Activated T-cell treated with anti-CD3 and anti-CD28 coated beads, Interleukin-2, amount 50 U/mL, for 1 hour (primary cell): Measurements from ENCODE around the gene PTPRR.

Source experiments
- DNase-seq: peaks from one replicate; pipeline ENCODE4 v3.0.0-alpha.2; 2020

PTPRR gene

DNA sequence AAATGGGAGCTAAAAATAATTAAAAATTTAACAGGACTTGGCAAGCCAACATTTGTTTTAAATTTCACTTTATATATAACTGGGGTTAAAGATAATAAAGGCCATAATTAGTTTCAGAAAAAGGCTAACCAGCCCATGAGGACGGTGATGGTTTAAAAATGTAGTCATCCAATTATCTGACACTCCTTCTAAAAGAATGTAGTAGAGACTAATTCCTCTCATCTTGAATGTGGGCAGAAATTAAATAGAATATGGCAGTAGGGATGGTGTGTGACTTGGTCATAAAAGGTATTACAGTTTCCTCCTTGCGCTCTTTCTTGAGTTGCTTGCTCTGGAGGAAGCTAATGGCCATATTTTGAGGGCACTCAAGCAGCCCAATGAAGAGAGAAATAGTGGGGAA is 234.2 kb downstream of the PTPRR start:
- no peak for DNase-seq

DNA sequence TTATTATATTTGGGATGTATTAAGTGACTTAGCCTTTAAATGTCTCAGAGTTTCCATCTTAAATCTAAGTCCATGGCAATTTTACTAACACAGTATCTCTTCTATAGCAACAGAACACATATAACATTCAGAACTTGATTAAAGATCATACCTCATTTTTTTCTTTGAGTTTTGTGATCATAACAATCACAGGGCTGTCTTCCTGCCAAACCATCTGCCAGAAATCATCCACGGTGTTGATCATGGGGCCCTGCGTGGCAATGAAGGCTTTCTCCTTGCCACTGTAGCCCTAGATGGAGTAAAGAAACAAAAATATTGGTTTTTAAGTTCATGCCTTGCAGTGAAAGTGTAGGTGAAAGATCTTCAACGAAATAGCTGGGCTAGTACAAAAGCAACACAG is 236.6 kb downstream of the PTPRR start:
- DNase-seq: no peak

DNA sequence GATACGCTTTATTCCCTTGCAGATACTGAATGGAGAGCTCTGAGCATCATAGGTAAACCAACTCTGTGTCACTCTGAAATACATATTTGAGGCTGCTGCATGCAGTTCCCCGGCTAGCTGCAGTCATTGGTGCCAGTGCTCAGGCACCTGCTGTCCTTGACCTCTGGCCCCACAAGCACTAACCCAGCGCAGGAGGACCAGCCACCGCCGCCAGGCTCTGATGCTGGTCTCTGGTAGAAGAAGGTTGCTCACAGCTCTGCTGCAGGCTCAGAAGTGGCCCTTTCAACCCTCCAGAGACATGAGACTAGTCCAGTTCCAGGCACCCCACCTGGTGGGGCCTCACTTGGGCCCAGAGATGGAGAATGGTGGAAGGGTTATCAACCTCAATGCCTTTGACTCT is 248.8 kb downstream of the PTPRR start:
- no peak for DNase-seq

DNA sequence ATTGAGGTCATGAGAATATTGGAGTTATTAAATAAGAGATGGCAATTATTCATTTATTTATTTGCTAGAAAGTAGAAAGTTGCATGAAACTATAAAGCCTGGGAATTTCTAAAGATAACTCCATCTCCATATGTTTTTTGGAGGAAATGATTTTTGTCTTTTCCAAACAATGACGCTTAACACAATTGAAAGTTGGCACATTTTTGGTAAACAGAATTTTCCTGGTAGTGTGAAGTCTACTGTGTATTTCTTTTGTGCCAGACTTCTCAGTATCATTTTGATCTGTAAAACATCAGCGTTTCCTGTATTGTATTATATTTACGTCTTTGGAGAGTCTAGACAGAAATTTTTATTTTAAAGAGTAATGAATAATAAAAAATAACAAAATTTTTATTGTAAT is 249.6 kb downstream of the PTPRR start:
- no peak for DNase-seq

DNA sequence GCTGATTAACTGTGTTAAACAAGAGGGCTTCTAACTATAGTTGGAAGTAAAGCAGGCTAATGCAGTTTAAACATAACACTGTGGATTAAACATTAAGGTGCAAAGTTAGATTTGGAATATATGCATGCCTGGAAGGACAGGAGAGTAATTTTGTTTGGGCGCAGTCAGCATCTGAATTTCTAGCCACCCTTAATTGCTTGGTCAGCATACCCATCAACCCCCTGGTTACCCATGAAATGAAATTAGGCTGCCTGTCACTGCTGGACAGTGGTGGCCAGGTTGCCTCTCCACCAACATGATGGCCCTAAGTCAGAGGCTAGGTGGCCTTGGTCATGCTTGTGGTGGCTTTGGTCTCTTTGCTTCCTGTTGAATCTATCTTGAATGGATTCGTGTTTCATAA is 253.3 kb downstream of the PTPRR start:
- no peak for DNase-seq

DNA sequence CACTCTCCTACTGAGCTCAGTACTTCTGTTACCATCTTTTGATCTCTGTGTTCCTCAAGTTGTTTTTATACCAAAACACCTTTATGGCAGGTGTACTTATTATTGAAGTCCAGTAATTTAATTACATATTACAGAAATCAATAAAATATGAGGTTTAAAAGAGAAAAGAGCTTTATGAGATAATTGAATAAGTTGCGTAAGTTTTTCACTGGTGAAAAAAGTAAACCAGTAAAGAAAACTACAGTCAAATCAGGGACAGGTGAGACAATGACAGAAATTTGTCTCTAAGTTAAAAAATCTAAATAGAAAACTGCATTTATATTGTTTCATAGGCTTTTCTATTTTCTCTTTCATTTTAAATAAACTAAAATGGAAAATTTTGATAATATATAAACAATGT is 254.2 kb downstream of the PTPRR start:
- DNase-seq: no peak

DNA sequence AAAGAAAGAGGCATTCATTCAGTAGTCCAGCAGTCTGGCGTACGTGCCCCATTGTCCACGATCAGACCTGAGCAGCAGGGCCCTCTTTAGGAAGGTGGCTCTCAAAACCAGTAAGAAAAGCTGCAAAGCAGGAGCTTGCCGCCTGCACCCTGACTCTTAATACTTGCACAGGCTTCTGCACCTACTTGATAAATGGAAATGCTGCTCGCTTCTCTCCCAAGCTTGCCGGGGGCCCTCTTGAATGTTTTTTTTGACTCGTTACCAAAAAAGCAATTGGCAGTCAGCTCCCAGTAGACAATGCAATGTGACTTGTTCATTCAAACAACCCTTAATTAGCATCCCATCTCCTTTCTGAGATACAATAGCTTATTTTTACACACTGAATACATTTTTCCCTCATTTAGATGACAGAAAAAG is 256.1 kb downstream of the PTPRR start:
- DNase-seq: no peak

DNA sequence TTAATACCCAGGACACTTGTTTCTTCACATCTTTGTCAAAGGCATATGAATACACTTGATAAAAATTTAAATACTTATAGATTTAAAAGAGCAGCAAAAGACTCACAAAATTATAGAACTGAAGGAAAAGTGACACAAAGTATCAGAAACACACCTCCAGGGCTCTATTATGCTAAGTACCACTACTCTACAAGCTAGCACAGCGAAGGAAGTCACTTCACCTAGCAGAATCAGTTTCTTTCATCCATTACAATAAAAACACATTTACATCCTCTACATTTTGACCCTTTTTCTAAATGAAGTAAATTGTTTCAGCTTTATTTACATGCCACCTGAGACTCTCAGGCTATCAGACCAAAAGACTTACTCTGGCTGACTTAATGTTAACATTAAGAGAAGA is 256.7 kb downstream of the PTPRR start:
- DNase-seq: no peak

DNA sequence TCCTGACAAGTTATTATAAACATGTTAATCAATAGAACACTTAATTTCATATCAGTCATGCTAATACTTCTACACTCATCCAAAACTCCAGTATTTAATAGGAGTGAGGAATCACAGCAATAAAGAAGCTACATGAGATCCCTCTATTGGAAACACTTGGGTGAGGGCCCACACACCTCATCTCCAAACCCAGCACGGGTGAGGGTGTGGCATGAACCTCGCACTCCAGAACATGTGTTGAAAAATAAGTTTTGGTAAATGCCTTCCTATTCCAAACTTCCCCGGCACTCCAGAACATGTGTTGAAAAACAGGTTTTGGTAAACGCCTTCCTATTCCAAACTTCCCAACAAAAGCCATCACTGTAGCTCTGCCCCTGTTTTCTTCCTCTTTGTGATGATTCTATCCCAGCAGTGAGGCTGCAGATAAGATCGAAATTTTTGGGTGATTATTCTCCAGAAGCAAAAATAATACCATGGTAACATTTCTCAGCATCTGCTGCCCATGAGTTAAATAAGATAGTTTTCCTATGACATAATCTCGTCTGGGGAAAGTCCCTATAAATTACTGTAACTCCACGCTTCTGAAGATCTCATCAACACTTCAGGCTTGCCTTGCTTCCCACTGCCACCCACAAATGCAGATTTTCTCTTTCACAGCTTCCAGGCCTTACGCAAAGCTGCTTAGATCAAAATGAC is 258.9 kb downstream of the PTPRR start:
- DNase-seq: no peak

DNA sequence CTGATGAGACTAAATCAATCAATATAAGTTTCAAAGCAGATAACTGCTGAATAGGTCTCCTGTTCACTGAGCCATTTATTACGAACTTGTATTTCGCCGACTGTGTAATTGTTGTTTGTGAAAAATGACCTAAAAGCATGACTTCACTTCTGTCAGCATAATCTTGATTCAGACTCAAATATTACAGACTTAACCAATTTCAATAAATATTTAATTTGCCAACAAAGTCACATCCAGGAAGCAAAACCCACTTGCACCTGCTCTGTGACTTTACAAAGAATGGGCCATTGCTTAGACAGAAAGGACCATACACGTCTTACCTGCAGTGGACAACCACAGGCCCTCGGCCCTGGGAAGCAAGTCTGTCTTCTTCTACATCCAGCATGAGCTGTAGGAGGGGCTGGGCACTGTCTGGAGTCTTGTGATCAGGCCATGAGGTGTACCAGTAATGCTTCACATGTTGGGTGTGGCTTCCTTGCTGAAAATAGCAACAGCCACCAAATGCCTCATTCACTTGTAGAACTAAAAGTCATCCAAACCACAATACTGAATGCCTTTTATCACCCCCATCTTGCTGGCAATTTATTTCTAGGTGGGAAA is 259.8 kb downstream of the PTPRR start:
- no peak for DNase-seq

DNA sequence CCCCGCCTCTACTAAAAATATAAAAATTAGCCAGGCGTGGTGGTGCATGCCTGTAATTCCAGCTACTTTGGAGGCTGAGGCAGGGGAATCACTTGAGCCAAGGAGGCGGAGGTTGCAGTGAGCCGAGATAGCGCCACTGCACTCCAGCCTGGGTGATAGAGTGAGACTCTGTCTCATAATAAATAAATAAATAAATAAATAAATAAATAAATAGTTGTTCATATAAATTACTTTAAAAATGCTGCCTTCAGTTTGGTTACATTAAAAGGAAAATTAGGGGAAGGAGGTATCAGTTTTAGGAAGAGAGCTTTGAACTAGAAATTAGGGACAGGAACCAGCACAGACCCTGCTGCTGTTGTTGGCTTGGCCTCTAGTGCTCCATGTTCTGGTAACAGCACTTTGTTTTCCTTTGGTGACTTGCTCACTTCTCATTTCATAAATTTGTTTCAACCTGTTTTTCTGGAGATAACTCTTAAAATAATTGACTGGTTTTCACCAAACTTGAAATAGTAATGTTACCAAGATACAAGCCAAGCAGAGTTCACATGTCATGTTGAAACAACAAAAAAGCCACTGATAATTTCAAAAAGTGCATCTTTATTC is 260.4 kb downstream of the PTPRR start:
- DNase-seq: no peak

DNA sequence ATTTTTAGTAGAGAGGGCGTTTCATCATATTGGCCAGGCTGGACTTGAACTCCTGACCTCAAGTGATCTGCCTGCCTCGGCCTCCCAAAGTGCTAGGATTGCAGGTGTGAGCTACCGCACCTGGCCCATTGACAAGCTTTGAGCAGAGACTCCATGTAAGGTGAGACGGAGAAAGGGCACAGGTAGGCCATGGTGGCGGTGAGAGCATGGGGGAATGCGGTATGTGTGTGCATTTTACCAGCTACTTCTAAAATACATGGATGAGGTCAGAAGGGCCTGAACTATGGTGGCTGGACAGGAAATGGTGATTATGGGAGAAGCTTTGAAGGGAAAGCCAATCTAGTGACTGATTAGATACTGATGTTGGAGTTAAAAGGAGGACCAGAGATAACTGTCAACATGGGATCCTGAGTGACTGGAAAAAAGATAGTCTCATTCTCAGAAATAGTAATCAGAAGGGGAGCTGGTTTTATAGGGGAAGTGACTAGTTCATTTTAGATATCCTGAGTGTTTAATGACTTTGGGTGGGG is 261.4 kb downstream of the PTPRR start:
- DNase-seq: no peak

DNA sequence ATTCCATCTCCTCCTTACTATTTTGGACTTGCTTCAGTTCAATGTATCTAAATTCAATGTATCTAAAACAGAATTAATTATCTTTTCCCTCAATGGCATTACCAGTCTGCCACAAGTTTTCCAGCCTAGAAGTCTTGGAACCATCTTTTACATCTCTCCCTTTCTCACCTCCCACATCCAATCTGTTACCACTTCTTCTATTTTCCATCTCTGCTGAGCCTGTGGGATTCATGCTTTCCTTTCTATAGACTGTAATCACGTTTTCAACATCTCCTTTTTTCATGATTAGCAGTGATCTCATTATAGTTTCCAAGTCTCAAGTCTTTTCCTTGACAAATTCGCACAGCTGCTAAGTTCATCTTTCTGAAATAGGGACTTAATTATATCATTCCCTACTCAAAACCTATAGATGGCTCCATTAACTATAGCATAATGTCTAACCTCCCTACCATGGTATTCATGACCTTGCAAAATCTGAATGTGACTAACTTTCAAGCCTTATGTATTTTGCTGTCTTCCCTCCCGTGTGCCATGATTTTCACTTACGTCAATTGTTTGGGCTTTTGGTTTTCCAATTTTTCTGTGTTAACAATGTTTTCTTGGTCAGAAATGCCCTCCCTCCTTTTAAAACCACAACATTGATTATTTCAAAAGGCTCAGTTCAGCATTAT is 262.8 kb downstream of the PTPRR start:
- DNase-seq: no peak

DNA sequence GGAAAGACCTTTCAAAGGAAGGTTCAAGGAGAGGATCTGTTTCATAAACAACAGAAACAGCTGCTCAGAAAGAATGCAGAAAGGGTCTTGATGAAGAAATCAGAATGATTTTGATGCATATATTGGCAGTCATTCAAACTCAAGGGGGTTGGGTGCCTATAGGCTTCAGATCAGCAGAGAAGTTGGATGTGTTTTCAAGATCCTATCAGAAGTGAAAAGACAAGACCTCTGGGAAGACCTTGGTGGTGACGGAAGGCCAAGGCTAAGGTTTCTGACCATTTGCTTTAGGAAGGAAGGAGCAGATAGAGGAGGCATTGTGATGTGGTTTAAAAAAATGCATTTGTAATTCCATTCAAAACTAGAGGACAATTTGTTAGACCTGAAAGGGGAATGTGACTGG is 268.1 kb downstream of the PTPRR start:
- DNase-seq: no peak

DNA sequence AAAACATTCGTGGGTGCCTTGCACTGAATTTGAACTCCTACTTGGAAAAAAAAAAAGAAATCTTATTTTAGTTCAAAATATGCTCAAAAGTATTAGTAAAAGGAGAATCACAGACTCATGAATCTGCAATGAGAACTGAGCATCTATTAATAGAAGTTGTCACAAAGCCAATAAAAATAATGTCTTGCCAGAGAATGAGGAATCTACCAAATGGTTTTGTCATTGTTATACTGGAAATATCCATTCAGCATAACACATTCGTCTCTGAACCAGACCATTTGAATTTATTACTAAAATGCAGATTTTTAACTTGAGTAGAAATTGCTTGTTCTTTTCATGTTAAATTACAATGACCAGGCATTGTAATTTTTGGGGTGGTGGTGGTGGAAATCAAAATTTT is 271.7 kb downstream of the PTPRR start:
- no peak for DNase-seq

DNA sequence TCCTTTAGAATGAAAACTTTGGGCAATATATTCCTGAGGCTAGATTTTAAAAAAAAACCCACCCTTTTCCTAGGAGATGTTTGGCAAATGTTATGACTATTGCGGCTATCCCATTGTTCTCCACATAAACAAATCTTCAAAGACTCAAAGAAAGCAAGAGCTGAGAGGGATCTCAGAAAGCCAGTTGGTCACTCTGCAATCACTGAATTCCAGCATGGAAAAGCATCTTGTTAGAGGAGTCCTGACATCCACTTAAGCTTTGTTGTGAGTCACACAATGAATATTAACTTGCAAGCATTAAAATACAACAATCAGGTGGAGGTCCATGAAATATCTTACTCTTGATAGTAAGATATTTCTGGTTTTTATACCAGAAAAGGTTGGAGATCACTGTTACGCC is 272.3 kb downstream of the PTPRR start:
- no peak for DNase-seq

DNA sequence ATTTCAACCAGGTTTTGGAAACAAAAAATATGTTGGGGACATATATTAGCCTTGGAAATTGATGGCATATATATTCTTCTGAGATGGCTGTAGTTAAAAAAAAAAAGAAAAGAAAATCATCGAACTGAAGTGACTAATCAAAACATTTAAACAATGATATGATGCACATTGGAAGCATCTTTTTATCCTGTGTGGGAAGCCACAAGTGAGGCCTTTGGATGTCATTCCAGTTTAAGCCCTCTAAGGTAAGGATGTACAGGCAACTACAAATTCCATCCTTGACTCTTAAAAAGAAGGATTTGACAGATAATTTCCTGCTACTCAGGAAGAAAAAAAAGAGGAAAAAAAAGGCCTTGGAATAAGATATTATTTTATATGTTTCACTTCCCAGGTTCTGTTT is 273.7 kb downstream of the PTPRR start:
- DNase-seq: no peak

DNA sequence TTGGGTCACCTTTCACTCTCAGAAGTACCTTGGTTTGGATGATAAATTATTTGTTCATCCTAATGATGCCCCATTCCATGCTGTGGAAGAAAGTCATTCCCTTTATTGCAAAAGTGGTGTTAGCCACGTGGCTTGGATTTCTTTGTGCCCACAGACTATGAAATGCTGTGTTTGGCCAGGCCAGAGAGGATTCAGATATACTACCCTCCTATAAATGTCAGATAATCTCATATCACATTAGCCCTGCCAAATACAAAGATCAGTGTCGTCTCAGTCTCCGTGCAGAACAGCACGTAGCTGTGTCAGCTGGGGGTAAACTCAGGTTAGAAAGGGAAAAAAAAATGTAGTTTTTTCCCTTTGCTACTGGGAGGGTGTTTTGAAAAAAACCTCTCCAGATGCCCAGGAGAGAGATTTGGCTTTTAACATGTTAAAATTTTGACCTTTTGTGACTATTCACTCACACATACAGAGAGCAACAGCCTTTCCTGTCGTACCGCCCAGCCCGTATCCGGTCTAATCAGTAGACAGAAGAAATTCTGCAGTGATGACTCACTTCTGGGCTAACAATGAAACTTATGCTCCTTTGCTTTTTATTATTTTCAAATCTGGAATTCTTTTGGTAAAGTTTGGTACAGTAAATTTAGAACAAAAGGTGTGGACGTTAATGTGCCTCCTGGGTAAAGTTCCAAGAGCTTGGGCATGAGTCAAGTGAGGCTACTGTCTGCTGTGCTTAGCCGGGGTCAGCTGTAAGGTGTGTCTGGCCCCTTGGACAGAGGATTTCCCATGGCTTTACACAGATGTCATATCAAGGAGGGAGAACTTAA is 274.8 kb downstream of the PTPRR start:
- DNase-seq: no peak

DNA sequence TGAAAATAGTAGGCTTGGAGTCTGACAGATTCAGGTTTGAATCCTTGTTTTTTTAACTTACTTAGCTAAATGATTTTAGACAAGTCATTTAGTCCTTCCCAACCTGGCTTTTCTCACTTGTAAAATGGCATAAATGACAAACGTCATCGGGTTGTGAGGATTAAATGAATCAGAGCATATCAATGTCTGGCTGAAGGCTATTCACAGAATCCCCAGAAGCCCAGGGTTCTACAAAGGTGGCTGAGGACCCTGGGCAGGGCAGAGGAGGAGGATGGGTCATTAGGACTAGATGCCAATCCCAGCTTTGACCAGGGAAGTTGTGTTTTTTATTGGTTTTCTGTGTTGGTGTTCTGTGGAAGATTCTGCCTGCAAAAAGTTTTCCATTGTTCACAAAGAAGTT is 275.7 kb downstream of the PTPRR start:
- DNase-seq: no peak

DNA sequence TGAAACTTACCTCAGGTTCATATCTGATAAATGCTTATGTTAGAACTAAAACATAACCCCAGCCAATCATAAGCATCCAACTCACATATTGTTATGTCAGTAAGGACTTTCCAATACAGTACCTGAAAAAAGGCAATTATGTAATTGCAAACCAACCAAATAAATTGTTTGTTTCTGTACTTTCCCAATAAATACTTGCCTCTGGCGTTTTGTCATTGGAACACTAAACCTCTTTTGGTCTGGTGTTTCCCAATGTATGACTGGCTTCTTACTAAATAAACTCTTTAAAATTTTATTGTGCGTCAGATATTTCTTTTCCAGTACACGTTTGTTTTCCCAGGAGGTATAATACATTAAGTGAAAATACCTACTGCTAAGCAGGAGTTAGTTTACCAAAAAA is 276.6 kb downstream of the PTPRR start:
- no peak for DNase-seq

DNA sequence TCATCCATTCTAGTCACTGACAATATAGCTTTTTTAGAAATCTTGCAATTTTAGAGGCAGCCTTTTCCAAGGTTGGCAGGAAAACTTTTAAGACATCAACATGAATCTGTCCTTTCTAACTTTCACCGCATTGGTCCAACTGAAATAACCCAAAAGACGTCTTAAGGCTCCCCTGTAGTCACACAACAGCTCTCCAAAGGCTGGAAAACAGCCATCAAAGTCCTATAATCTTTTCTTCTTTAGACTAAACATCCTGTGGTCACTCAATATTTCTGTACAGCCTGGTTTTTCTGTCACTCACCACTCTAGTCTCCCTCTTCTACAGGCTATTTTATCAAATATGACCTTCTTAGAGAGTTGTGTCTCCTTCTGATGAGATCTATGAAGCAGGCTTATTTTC is 278.8 kb downstream of the PTPRR start:
- DNase-seq: no peak

DNA sequence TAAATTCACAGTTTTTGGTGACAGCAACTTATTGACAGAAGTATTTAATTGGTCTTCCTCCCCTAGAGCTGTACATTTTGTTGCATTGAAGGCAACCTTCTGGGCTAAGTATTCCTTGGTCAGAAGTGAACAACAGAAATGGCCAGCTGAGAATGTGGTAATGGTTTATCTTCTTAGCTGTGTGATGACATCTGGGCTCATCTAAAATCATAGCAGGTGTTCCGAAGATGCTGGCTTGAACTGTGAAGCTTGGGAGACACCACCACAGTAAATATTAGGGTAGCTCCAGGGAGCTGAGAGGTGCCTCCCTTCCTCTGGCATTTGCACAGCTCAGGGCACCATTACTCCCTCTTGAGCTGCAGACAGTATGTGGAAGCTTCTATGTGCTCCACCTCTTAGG is 279.6 kb downstream of the PTPRR start:
- no peak for DNase-seq

DNA sequence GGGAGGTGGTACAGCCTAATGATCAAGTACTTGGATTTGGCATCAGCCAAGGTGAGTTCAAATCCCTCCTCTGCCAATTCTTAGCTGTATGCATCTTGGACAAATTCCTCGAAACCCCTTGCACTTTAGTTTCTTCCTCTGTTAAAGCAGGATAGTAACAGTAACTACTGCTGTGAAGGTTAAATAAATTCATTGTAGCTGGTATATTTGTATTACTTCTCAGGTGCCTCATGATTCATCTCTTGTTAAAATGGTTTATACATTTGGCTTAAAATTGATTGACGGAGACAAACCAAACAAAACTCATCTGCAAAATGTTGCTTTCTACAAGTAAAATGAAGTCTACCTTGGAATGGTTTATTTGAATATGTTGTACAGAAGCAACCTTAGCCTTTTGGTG is 281.0 kb downstream of the PTPRR start:
- DNase-seq: no peak
